ENCODE measurements around the gene CLIC3. TPM values are rescaled to one million over a fixed set of nuclear protein-coding genes. Genes with fewer than 3 reads are reported as not detected.
A peak's percentile ranks its signal among the peaks of the same experiment; 100 is the strongest.
"Not testable (repeated sequence)": the region's sequence is repeated elsewhere in the genome, so short reads cannot be mapped to it uniquely, and the experiment has no call there.

CLIC3 gene
- total RNA-seq, 2 donors from 2014 or later = 1.9 to 3.8 TPM

DNA sequence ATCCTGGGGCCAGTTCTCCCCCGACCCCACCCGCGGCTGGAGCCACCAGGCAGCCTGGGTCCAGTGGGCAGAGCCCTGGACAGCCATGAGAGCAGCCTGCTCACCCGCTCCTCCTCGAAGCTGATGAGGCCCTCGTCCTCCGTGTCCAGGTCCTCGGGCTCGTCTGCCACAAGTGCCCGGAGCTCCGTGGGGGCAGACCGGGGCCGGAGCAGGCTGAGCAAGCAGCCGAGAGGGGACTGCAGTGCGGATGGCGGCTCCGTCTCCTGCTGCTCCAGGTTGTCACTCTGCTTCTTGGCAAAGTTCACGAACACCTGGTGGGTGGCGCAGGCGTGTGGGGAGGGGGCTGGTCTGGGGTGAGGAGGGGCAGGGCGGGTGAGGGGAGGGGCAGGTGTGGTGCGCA lies 11.9 kb upstream of the CLIC3 start:
- intact Hi-C loops (cut with DNase I) = no loop called here
- no peak for DNase-seq (ENCODE audit: low spot score)

GRCh38 chr9:137007816-137008270 lies 11.5 kb upstream of the CLIC3 start:
- intact Hi-C loops (cut with DNase I) = no loop called here
- DNase-seq (ENCODE audit: low spot score) = no peak

DNA sequence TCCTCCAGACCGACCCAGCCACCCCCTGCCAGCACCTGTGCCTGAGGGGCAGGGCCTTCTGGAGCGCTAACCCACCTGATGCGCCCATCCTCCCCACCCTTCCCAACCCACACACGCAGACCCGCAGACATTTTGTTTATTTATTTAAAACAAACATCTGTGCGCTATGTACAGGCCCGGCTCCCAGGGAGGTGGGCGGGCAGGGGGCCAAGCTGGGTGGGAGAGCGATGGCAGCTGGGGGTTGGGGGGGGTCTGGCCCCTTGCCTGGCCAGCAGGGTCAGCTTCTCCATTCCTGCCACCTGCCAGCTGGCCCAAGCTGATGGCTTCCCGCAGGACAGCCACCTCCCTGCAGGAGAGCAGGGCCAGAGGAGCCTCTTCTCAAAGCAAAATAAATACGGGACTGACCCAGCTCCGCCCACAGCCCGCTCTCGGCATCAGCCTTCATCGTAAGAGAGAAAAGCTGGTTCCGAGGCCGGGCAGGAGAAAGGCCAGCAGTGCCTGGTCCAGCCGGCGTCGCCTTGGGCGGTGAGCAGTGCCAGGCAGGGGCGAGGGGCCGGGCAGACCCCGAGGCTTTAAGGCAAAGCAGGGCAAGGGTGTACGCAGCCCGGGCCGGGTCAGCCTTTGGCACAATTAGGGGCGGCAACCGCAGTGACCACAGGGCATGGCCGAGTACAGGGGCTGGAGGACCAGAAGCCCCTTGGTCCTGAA lies 10.9 kb upstream of the CLIC3 start:
- intact Hi-C loops (cut with DNase I) = no loop called here
- no peak for DNase-seq (ENCODE audit: low spot score)

DNA sequence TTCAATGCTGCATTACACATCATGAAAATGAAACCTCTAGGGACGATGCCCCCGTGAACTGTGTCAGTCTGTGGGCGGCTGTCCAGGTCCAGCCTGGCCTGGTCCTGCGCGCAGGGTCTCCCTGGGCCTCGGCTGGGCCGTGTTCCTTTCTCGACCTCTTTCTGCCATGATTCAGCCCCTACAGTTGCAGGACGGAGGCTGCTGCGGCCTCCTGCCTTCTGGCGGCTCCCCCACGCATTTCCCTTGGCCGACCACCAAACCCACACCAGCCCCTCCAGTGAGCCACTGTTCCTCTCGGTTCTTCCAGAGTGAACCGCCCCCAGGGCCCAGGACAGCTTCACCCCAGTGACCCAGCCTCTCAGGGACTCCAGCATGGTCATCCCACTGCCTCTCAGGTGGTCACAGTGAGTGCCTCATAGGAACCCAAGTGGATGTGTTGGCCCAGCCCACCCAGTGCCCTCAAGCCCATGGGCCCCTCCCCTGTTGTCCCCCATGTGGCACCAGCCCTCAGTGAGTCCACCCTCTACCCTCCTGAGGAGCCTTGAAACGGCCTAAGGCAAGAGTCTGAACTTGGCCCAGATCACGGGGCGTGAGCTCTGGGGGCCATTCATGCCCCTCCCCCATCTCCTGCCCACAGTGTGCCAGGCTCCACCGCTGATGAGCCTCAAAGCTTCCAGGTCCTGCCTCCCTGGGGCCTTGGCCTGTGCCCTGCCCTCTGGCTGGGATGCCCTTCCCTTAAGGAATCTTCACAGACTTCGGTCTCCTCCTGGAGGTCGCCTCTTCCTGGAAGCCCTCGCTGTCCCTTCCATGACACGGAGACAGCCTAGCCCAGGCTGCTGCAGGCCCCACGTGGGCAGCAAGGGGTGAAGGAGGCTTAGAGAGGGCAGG lies 10.0 kb upstream of the CLIC3 start:
- intact Hi-C loops (cut with DNase I) = no loop called here
- DNase-seq (ENCODE audit: low spot score) = no peak

- intact Hi-C loops (cut with DNase I) = loop anchor here in 1 of 2 donors (5.0 kb wide), 1 partner anchor 912 kb away; no protein-coding TSS in a partner anchor
- not testable (repeated sequence) for DNase-seq (ENCODE audit: low spot score)
Measured at GRCh38 chr9:137004285-137004684, 7.9 kb upstream of the CLIC3 start.

GRCh38 chr9:137002646-137003041 lies 6.3 kb upstream of the CLIC3 start:
- intact Hi-C loops (cut with DNase I) = loop anchor here in 1 of 2 donors (5.0 kb wide), 1 partner anchor 910 kb away; no protein-coding TSS in a partner anchor

DNA sequence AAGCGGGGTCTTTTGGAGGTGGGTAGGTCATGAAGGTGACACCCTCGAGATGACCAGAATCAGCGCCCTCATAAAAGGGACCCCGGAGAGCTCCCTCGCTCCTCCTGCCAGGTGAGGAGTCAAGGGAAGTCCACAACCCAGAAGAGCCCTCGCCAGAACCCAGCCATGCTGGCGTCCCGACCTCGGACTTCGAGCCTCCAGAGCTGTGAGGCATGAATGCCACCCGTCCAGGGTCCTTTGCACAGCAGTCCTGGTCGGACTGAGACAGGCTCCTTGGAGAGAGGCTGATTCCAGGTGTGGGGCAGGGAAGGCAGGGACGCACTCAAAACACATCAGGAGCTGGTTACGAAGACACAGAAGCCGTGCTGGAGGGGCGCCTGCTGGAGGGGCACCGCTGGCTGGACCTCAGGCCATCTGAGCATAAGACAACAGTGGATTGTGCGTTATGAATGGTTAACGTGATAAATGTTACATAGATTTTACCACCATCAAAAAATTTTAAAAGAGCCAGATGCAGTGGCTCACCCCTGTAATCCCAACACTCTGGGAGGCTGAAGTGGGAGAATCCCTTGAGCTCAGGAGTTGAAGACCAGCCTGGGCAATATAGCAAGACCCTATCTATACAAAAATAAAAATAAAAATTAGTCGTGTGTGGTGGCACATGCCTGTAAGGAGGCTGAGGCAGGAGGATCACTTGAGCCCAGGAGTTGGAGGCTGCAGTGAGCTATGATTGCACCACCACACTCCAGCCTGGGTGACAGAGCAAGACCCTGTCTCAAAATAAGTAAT lies 5.7 kb upstream of the CLIC3 start:
- no peak for DNase-seq (ENCODE audit: low spot score)
- intact Hi-C loops (cut with DNase I) = loop anchor here in 1 of 2 donors (5.0 kb wide), 1 partner anchor 910 kb away; no protein-coding TSS in a partner anchor

More at GRCh38 chr9:137002646-137003041, 6.3 kb upstream of the CLIC3 start:
- no peak for DNase-seq (ENCODE audit: low spot score)

- intact Hi-C loops (cut with DNase I) = loop anchor here in 1 of 2 donors (5.0 kb wide), 1 partner anchor 908 kb away; no protein-coding TSS in a partner anchor
- no peak for DNase-seq (ENCODE audit: low spot score)
Measured at GRCh38 chr9:137000177-137000930, 4.0 kb upstream of the CLIC3 start.

- intact Hi-C loops (cut with DNase I) = no loop called here
Measured at GRCh38 chr9:136997830-136998234, 1.5 kb upstream of the CLIC3 start.

DNA sequence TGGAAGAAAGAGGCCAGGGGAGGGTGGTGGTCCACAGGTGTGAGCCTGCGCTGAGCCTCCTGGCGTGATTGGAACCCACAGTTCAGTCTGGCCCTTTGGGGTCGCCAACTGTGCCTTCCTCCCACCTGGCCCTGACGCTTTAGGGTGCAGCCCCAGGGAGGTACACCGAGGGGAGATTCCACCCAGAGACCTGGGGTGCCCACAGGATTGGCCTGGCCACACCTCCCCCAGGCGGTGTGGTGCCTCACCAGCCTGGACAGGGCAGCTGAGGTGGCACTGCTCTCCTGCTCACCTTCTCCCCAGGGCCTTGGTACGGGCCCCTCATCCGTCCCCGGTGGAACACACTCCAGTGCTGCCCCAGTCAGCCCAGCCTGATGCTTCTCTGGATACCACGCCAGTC lies 1.0 kb upstream of the CLIC3 start:
- no peak for DNase-seq (ENCODE audit: low spot score)
- intact Hi-C loops (cut with DNase I) = no loop called here

More at GRCh38 chr9:136997830-136998234, 1.5 kb upstream of the CLIC3 start:
- DNase-seq (ENCODE audit: low spot score) = no peak

DNA sequence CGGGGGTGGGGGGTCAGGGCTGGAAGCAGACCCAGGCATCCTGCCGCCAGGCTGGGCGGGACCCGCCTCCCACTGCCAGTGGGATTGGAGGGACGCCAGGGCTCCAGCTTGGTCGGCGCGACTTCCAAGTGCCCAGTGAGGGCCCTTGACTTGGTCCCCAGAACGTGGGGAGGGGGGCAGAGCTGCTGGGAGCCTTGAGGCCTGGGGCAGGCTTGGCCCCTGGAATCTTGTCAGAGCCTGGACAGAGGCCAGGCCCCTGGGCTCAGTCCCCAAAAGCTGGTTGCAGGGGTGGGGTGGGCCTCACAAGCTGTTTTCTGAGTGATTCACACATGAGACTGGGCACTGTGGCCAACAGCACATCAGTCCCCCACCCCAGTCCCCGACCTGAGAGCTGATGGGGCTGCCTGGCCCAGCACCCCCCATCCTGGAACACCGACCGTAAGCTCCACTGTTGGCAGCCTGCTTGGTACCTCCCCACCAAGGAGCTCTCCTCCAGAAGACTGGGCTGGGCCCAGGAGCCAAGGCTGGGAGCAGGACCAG lies 526 bp downstream of the CLIC3 start:
- intact Hi-C loops (cut with DNase I) = no loop called here
- DNase-seq (ENCODE audit: low spot score) = no peak

- intact Hi-C loops (cut with DNase I) = no loop called here
- DNase-seq (ENCODE audit: low spot score) = no peak
Measured at GRCh38 chr9:136995362-136995761, 1.0 kb downstream of the CLIC3 start.

DNA sequence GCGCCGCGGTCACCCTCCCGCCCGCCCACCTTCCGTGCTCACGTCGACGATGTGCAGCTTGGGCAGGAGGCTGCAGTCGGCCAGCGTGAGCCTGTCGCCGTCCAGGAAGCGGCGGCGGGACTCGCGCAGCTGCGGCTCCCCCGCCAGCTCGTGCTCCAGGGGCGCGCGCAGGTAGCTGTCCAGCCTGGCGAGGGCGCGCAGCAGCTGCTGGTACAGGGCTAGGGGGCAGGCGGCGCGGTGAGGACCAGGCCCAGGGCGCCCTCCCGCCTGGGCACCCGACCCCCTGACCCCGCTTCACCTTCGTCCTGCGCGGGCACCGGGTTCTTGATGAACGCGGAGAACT lies 1.5 kb downstream of the CLIC3 start:
- no peak for DNase-seq (ENCODE audit: low spot score)
- intact Hi-C loops (cut with DNase I) = no loop called here

GRCh38 chr9:136994180-136994887 lies 2.0 kb downstream of the CLIC3 start:
- intact Hi-C loops (cut with DNase I) = no loop called here
- DNase-seq (ENCODE audit: low spot score) = no peak

- DNase-seq (ENCODE audit: low spot score) = no peak
- intact Hi-C loops (cut with DNase I) = no loop called here
Measured at GRCh38 chr9:136992819-136993369, 3.5 kb downstream of the CLIC3 start.

DNA sequence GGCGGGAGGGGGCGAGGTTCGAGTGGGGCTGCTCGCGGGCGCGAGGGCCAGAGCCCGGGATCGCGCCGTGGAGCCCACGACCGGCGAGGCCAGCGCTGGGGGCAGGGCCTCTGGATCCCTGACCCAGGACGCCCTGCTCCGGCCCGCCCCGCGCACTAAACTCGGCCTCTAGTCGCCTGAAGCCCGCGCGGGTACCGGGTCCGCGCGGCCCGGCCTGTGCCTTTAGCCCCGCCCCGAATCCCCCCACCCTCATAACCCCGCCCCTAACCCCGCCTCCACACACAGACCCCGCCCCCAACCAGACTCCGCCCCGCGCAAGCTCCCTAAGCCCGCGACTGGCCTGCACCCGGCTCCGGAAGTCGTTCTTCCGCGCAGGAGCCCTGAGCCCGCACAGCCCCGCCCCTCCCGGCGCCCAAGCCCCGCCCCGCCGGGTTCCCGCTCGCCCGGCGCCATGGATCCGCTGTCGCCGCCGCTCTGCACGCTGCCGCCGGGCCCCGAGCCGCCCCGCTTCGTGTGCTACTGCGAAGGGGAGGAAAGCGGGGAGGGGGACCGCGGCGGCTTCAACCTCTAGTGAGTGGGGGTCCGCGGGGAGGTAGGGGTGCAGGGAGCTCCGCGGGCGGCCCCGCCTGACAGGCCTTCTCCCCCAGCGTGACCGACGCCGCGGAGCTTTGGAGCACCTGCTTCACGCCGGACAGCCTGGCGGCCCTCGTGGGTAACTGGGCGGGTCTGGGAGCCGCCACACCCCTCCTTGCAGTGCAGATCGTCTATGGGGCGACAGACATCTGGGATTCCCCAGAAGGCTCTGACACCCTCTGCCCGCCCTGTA lies 4.2 kb downstream of the CLIC3 start, which contains the start of gene PAXX:
PAXX (plus strand) TSS at position 430 of the 826 bp plus-strand sequence; CDS start at position 452, 22 bp downstream.
- peak; percentile 98 for DNase-seq (ENCODE audit: low spot score)
- intact Hi-C loops (cut with DNase I) = no loop called here
